Measurements from ENCODE around the gene MYO18B. TPM values are rescaled to one million over a fixed set of nuclear protein-coding genes. Genes with fewer than 3 reads are reported as not detected.

MYO18B gene
- total and polyA plus RNA-seq, 2 of the 4 experiments (the other 2 are of a cell fraction) = under 0.01 TPM; not detected in 1

DNA sequence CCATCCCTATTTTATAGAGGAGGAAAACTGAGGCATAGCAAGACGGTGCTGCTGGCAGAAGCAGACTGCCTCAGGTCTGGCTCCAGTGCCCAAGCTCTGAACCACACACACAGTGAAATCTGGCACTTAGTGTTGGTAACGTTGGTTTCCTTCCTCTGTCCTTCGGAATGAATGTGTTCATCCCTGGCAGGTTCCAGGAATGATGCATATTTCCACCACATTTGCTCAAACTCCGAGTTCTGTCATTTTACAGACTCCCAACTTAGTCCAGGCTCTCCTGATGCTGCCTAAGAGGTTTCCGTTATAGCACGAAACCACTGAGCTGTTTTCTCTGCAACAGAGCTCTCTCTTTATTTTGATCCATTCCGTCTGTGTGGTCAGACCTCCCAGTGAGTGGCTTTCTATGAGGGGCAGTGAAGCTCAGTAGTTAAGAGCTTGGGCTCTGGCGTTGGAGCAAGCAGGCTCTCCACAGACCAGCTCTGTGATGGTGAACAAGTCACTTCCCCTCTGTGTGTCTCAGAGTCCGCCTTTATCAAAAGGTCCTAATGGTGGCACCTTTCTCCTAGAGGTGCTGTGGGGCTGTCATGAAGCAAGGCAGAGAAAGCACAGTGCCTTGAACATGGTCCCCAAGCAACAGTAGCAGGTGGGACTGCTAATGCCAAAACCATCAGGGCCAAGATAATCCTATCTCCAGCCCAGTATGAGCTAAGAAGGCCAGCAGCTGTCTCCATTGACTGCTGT lies 200.3 kb downstream of the MYO18B start:
- in situ Hi-C loops (cut with MboI; ENCODE audit: low sequenced_read_pairs) = no loop called here
- H3K79me1 ChIP-seq (ENCODE audit: low read depth in 1 of 2, low read length in 2 of 2) = no peaks in the 10 kb centered on the region
- H3K4me1 ChIP-seq (ENCODE audit: control insufficient read depth, insufficient read depth, low read length) = no peaks in the 10 kb centered on the region
- no peak overlapping the region for H3K9ac ChIP-seq (ENCODE audit: low read depth, low read length)
- no TSS peak for BruUV-seq (replicated peaks)
- dilution Hi-C loops (cut with HindIII; ENCODE audit: low sequenced_read_pairs, unreplicated experiment) = no loop called here
- H2AFZ ChIP-seq (replicated peaks; ENCODE audit: low read length, poor library complexity) = no peak overlapping the region
- no peak overlapping the region for H2AK9ac ChIP-seq (replicated peaks; ENCODE audit: low read depth, low read length, poor library complexity)
- H3K4me2 ChIP-seq (ENCODE audit: low read depth, low read length) = no peak overlapping the region
- H2BK120ac ChIP-seq (ENCODE audit: low read depth, low read length) = no peak overlapping the region
- no peaks in the 10 kb centered on the region for H4K20me1 ChIP-seq (ENCODE audit: insufficient read depth, low read length)
- no peak overlapping the region for H2BK15ac ChIP-seq (ENCODE audit: low read depth, low read length)
- H3K4me3 ChIP-seq (ENCODE audit: insufficient read depth, low read depth, low read length) = no peak overlapping the region
- WGBS, 2 experiments (ENCODE audit: extremely low coverage in 2 of 2, insufficient read length in 1 of 2) = 57% methylated on average over 1 of the region's 9 CpGs; no CpG with 5 or more reads in 1 of the 2 experiments
- TF ChIP-seq CHD1 (IDR thresholded peaks at IDR 0.05; ENCODE audit: low read depth, low read length) = no peak
- no peak for TF ChIP-seq RCOR1 (IDR thresholded peaks at IDR 0.05; ENCODE audit: insufficient replicate concordance, low read length)
- no peak for TF ChIP-seq MAZ (IDR thresholded peaks at IDR 0.05; ENCODE audit: borderline replicate concordance, low read depth, low read length)
- no peak for TF ChIP-seq RFX5 (IDR thresholded peaks at IDR 0.05; ENCODE audit: low read depth, low read length)
- TF ChIP-seq CEBPB (IDR thresholded peaks at IDR 0.05; ENCODE audit: low read depth, low read length) = no peak
- TF ChIP-seq, protein P1, sequence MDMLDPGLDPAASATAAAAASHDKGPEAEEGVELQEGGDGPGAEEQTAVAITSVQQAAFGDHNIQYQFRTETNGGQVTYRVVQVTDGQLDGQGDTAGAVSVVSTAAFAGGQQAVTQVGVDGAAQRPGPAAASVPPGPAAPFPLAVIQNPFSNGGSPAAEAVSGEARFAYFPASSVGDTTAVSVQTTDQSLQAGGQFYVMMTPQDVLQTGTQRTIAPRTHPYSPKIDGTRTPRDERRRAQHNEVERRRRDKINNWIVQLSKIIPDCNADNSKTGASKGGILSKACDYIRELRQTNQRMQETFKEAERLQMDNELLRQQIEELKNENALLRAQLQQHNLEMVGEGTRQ (IDR thresholded peaks at IDR 0.05; ENCODE audit: low read depth, low read length) = no peak
- no peak for TF ChIP-seq MXI1 (IDR thresholded peaks at IDR 0.05; ENCODE audit: borderline replicate concordance, low read depth, low read length)
- TF ChIP-seq RAD21 (IDR thresholded peaks at IDR 0.05; ENCODE audit: low read length) = no peak
- TF ChIP-seq, protein P2, sequence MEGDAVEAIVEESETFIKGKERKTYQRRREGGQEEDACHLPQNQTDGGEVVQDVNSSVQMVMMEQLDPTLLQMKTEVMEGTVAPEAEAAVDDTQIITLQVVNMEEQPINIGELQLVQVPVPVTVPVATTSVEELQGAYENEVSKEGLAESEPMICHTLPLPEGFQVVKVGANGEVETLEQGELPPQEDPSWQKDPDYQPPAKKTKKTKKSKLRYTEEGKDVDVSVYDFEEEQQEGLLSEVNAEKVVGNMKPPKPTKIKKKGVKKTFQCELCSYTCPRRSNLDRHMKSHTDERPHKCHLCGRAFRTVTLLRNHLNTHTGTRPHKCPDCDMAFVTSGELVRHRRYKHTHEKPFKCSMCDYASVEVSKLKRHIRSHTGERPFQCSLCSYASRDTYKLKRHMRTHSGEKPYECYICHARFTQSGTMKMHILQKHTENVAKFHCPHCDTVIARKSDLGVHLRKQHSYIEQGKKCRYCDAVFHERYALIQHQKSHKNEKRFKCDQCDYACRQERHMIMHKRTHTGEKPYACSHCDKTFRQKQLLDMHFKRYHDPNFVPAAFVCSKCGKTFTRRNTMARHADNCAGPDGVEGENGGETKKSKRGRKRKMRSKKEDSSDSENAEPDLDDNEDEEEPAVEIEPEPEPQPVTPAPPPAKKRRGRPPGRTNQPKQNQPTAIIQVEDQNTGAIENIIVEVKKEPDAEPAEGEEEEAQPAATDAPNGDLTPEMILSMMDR (conservative IDR thresholded peaks at IDR 0.05; ENCODE audit: low read depth, low read length) = no peak
- no peak for TF ChIP-seq POLR2A (IDR thresholded peaks at IDR 0.05; ENCODE audit: low read depth, low read length)
- no peak for TF ChIP-seq FOS (IDR thresholded peaks at IDR 0.05; ENCODE audit: low read depth, low read length)
- H3K36me3 ChIP-seq (ENCODE audit: control insufficient read depth, insufficient read depth, low read length) = no peaks in the 10 kb centered on the region
- no peaks in the 10 kb centered on the region for H3K27me3 ChIP-seq (ENCODE audit: control insufficient read depth, insufficient read depth, low read length)
- H3K56ac ChIP-seq (ENCODE audit: extremely low read depth, insufficient read depth, low read length) = no peak overlapping the region
- H3K27ac ChIP-seq (ENCODE audit: insufficient read depth, low read length) = no peak overlapping the region
- peaks cover 23% of the 10 kb centered on the region for H3K9me3 ChIP-seq (ENCODE audit: control insufficient read depth, insufficient read depth, low read length)
- DNase-seq = no peak
- ATAC-seq (ENCODE audit: low read depth) = no peak
- H2BK5ac ChIP-seq (ENCODE audit: low read depth, low read length, poor library complexity, severe bottlenecking) = no peak overlapping the region
- no peak overlapping the region for H3K4ac ChIP-seq (ENCODE audit: low read depth, low read length)
- no peak overlapping the region for H3K14ac ChIP-seq (replicated peaks; ENCODE audit: low read depth, low read length)
- H2BK20ac ChIP-seq (ENCODE audit: low read depth, low read length) = no peak overlapping the region
- intact Hi-C loops (cut with micrococcal nuclease) = no loop called here
- ChIA-PET CTCF (no interaction called here), POLR2A (ENCODE audit: unreplicated experiment) (no interaction called here)
- H3K9me1 ChIP-seq (ENCODE audit: insufficient read depth, low read length) = no peaks in the 10 kb centered on the region
- no peak overlapping the region for H4K91ac ChIP-seq (ENCODE audit: insufficient read depth, low read depth, low read length)
- H3K23ac ChIP-seq (ENCODE audit: low read depth, low read length) = no peak overlapping the region
- H4K8ac ChIP-seq (ENCODE audit: low read depth in 2 of 2, low read length in 2 of 2) = no peak overlapping the region
- H2AK5ac ChIP-seq (ENCODE audit: low read depth, low read length) = no peak overlapping the region
- no peak overlapping the region for H4K5ac ChIP-seq (ENCODE audit: low read depth, low read length)
- no peak overlapping the region for H3K18ac ChIP-seq (ENCODE audit: low read depth, low read length)
